GM12878 (cell line): ENCODE results near the gene SCAI. TPM values are rescaled to one million over a fixed set of nuclear protein-coding genes. Genes with fewer than 3 reads are reported as not detected.

Experiments
- EP300 ChIP-seq, 2 experiments: fragments of 150-350 bp in 1 of 2; IDR thresholded peaks; 2 replicates each; pipeline ENCODE4 v1.6.1; 2011 to 2012; ENCODE audit warnings: low read depth in 2 of 2, low read length in 2 of 2, borderline replicate concordance in 1 of 2, improper control_type of control experiment in 1 of 2, inconsistent platforms in 1 of 2; ENCODE audit not compliant: control insufficient read depth in 1 of 2
- KLF5 ChIP-seq: fragments of 450-650 bp; IDR thresholded peaks from 2 replicates; pipeline ENCODE4 v1.6.1; 2014; ENCODE audit warnings: mild to moderate bottlenecking; ENCODE audit not compliant: partially characterized antibody
- MEF2A ChIP-seq: IDR thresholded peaks from 2 replicates; pipeline ENCODE4 v1.6.1; 2011; ENCODE audit warnings: low read depth, mild to moderate bottlenecking, low read length, moderate library complexity; ENCODE audit not compliant: insufficient read depth
- MTA2 ChIP-seq: fragments of 450-650 bp; IDR thresholded peaks from 2 replicates; pipeline ENCODE4 v1.6.1; 2016; ENCODE audit warnings: low read depth, mild to moderate bottlenecking, moderate library complexity
- PRDM15 ChIP-seq: fragments of 450-650 bp; formaldehyde crosslinking; IDR thresholded peaks from 2 replicates; pipeline ENCODE4 v1.4.0; 2020; ENCODE audit warnings: mild to moderate bottlenecking, moderate library complexity
- SIX5 ChIP-seq: IDR thresholded peaks from 2 replicates; pipeline ENCODE4 v1.6.1; 2011; ENCODE audit warnings: mild to moderate bottlenecking, low read depth, low read length, moderate library complexity; ENCODE audit not compliant: severe bottlenecking
- SMAD1 ChIP-seq: fragments of 450-650 bp; IDR thresholded peaks from 2 replicates; pipeline ENCODE4 v1.6.1; 2018; ENCODE audit warnings: mild to moderate bottlenecking, low read depth; ENCODE audit not compliant: partially characterized antibody
- SRF ChIP-seq, 2 experiments: IDR thresholded peaks; 2 replicates each; pipeline ENCODE4 v1.6.1; 2011; ENCODE audit warnings: low read depth in 2 of 2, low read length in 2 of 2, mild to moderate bottlenecking in 1 of 2, moderate library complexity in 1 of 2
- USF1 ChIP-seq: IDR thresholded peaks from 2 replicates; pipeline ENCODE4 v1.6.1; 2011; ENCODE audit warnings: borderline replicate concordance, low read depth, mild to moderate bottlenecking, moderate library complexity, mixed read lengths, low read length; ENCODE audit not compliant: insufficient read depth; ENCODE audit errors: extremely low read length
- ZNF274 ChIP-seq: IDR thresholded peaks from one replicate; pipeline ENCODE4 v1.8.0; 2011; ENCODE audit not compliant: insufficient read length, insufficient read depth
- ZNF592 ChIP-seq: fragments of 450-650 bp; IDR thresholded peaks from 2 replicates; pipeline ENCODE4 v1.6.1; 2017; ENCODE audit warnings: mild to moderate bottlenecking, moderate library complexity
- ZSCAN29 ChIP-seq: fragments of 450-650 bp; IDR thresholded peaks from 2 replicates; pipeline ENCODE4 v1.6.1; 2017; ENCODE audit warnings: mild to moderate bottlenecking, moderate library complexity
- polyA plus RNA-seq, 11 experiments: library from polyadenylated mRNA; depleted of rRNA in 4 of 11; unstranded in 6 of 11; stranded (reverse) in 5 of 11; fragments of >200 nt; fragmentation: Nextera tagmentation in 4 of 11; fragmentation: Illumina TruSeq in 1 of 11; extraction: Ambion mirVana in 4 of 11; extraction: Trizol in 1 of 11; gene quantifications; 1 replicate in 1 of 11; 2 replicates in 10 of 11; pipeline versions ENCODE4 v1.2.1 to v1.2.3, GENCODE V29; 2011 to 2016; ENCODE audit warnings: inconsistent platforms in 2 of 11, missing spikeins in 2 of 11, low read depth in 1 of 11
- total RNA-seq, 4 experiments: library from RNA; depleted of rRNA in 3 of 4; stranded (reverse); fragments of >200 nt in 3 of 4; fragmentation: Illumina TruSeq in 1 of 4; extraction: Trizol in 1 of 4; gene quantifications; 2 replicates each; pipeline versions ENCODE4 v1.2.1 to v1.2.3, GENCODE V29; 2013 to 2021

Gene SCAI
- total and polyA plus RNA-seq, 10 of the 15 experiments (the other 5 are each of a cell fraction or from before 2014, with no cell fraction given), result 0.52 to 8.8 (median 5.1) TPM

GRCh38 chr9:124911766-124912165, 231.6 kb downstream of the SCAI start (continued):
- TF ChIP-seq ZNF592, result no peak
- TF ChIP-seq ZNF274, result no peak
- TF ChIP-seq SMAD1, result no peak
- no peak for TF ChIP-seq SIX5
- no peak for TF ChIP-seq USF1
- TF ChIP-seq ZSCAN29, result no peak
- no peak for TF ChIP-seq MEF2A
- no peak for TF ChIP-seq PRDM15
- TF ChIP-seq SRF (IDR thresholded peaks at IDR 0.05; ENCODE audit: low read depth in 2 of 2, low read length in 2 of 2), result no peak
- no peak for TF ChIP-seq KLF5
- TF ChIP-seq MTA2, result no peak
- no peak for TF ChIP-seq EP300 (IDR thresholded peaks at IDR 0.05; ENCODE audit: borderline replicate concordance in 1 of 2, control insufficient read depth in 1 of 2, low read depth in 2 of 2, low read length in 2 of 2)
